Thoracic aorta (tissue), 2 donors: ENCODE measurements around the gene CNTNAP2. TPM values are rescaled to one million over a fixed set of nuclear protein-coding genes. Genes with fewer than 3 reads are reported as not detected.

Source experiments
- ATAC-seq: fragments of 150-250 bp; one replicate; pipeline ENCODE4 v1.8.0; 2017; ENCODE audit warnings: low read depth; ENCODE audit not compliant: insufficient number of reproducible peaks, low FRiP score
- DNase-seq: peaks from one replicate; pipeline ENCODE4 v3.0.0-alpha.2; 2020; ENCODE audit warnings: low spot score
- H3K27ac ChIP-seq, 2 donors: fragments of 200-600 bp; sonication (generic); 1 replicate in 1 of 2; 2 replicates in 1 of 2; pipeline ENCODE4 v1.5.1; 2016; ENCODE audit warnings: mild to moderate bottlenecking in 2 of 2, moderate library complexity in 2 of 2
- H3K27me3 ChIP-seq: fragments of 200-600 bp; sonication (generic); replicated peaks from 2 replicates; pipeline ENCODE4 v1.6.0; 2016; ENCODE audit warnings: mild to moderate bottlenecking; ENCODE audit not compliant: insufficient read depth
- H3K36me3 ChIP-seq: fragments of 200-600 bp; sonication (generic); one replicate; pipeline ENCODE4 v1.5.1; 2016
- H3K4me1 ChIP-seq, 2 donors: fragments of 200-600 bp; sonication (generic); 1 replicate in 1 of 2; 2 replicates in 1 of 2; pipeline versions ENCODE4 v1.5.1 to v1.6.0; 2016; ENCODE audit warnings: low read depth in 2 of 2, mild to moderate bottlenecking in 1 of 2; ENCODE audit not compliant: control insufficient read depth in 1 of 2
- H3K4me3 ChIP-seq: fragments of 200-600 bp; sonication (generic); 2 replicates; pipeline ENCODE4 v1.5.1; 2016; ENCODE audit warnings: mild to moderate bottlenecking
- H3K9me3 ChIP-seq: fragments of 200-600 bp; sonication (generic); 2 replicates; pipeline ENCODE4 v1.5.1; 2016
- CTCF ChIP-seq: fragments of 200-600 bp; sonication (generic); IDR thresholded peaks from one replicate; pipeline ENCODE4 v1.5.1; 2019; ENCODE audit warnings: antibody characterized with exemption
- total RNA-seq, 2 donors: library from RNA; depleted of rRNA; stranded (reverse); fragments of >200 nt; gene quantifications; one replicate each; pipeline versions ENCODE4 v1.1.0 to v1.2.3, GENCODE V29; 2016

The CNTNAP2 gene
- total RNA-seq, 2 donors from 2014 or later: not detected

GRCh38 chr7:148266795-148267194 is 2150.2 kb downstream of the CNTNAP2 start:
- Histone ChIP-seq H3K27ac (no peak overlapping the region), H3K4me1 (peaks cover 0 to 2% of the 10 kb centered on the region in 2 donors), H3K36me3 (no peaks in the 10 kb centered on the region), H3K9me3 (no peaks in the 10 kb centered on the region), H3K4me3 (no peak overlapping the region), H3K27me3 (no peaks in the 10 kb centered on the region)
- ATAC-seq (no peak), DNase-seq (no peak)
- no peak for TF ChIP-seq CTCF

GRCh38 chr7:148270576-148270975 is 2154.0 kb downstream of the CNTNAP2 start:
- DNase-seq (no peak), ATAC-seq (no peak)
- Histone ChIP-seq H3K36me3 (no peaks in the 10 kb centered on the region), H3K4me1 (no peaks in the 10 kb centered on the region), H3K4me3 (no peak overlapping the region), H3K9me3 (no peaks in the 10 kb centered on the region), H3K27me3 (no peaks in the 10 kb centered on the region), H3K27ac (no peak overlapping the region)
- no peak for TF ChIP-seq CTCF

- no peak overlapping the region for H3K4me3 ChIP-seq
- no peak for ATAC-seq
- H3K36me3 ChIP-seq: no peaks in the 10 kb centered on the region
- H3K27ac ChIP-seq: no peak overlapping the region
- H3K27me3 ChIP-seq: no peaks in the 10 kb centered on the region
- TF ChIP-seq CTCF: no peak
- no peak for DNase-seq
- H3K9me3 ChIP-seq: no peaks in the 10 kb centered on the region
- peaks cover 0 to 10% of the 10 kb centered on the region in 2 donors for H3K4me1 ChIP-seq
Measured at GRCh38 chr7:148274118-148274517, 2157.5 kb downstream of the CNTNAP2 start.

GRCh38 chr7:148275359-148275890 is 2158.8 kb downstream of the CNTNAP2 start:
- H3K4me3 ChIP-seq: no peak overlapping the region
- DNase-seq (no peak), ATAC-seq (no peak)
- no peak overlapping the region for H3K27ac ChIP-seq
- no peaks in the 10 kb centered on the region for H3K9me3 ChIP-seq
- peaks cover 0 to 10% of the 10 kb centered on the region in 2 donors for H3K4me1 ChIP-seq
- H3K27me3 ChIP-seq: no peaks in the 10 kb centered on the region
- no peak for TF ChIP-seq CTCF
- H3K36me3 ChIP-seq: no peaks in the 10 kb centered on the region

- DNase-seq: no peak
Measured at GRCh38 chr7:148276314-148277041, 2159.9 kb downstream of the CNTNAP2 start.

More at GRCh38 chr7:148276314-148277041, 2159.9 kb downstream of the CNTNAP2 start:
- H3K4me3 ChIP-seq: no peak overlapping the region
- peaks cover 0 to 10% of the 10 kb centered on the region in 2 donors for H3K4me1 ChIP-seq
- ATAC-seq: no peak
- no peak for TF ChIP-seq CTCF
- no peaks in the 10 kb centered on the region for H3K36me3 ChIP-seq
- no peaks in the 10 kb centered on the region for H3K27me3 ChIP-seq
- H3K9me3 ChIP-seq: no peaks in the 10 kb centered on the region
- no peak overlapping the region for H3K27ac ChIP-seq
